ENCODE results near the gene SPAG16. TPM values are rescaled to one million over a fixed set of nuclear protein-coding genes. Genes with fewer than 3 reads are reported as not detected.
A peak's percentile ranks its signal among the peaks of the same experiment; 100 is the strongest.
"Not testable (repeated sequence)": the region's sequence is repeated elsewhere in the genome, so short reads cannot be mapped to it uniquely, and the experiment has no call there.

SPAG16 gene
- total and polyA plus RNA-seq, 8 donors = 11.1 to 47.4 (median 42.3) TPM

DNA sequence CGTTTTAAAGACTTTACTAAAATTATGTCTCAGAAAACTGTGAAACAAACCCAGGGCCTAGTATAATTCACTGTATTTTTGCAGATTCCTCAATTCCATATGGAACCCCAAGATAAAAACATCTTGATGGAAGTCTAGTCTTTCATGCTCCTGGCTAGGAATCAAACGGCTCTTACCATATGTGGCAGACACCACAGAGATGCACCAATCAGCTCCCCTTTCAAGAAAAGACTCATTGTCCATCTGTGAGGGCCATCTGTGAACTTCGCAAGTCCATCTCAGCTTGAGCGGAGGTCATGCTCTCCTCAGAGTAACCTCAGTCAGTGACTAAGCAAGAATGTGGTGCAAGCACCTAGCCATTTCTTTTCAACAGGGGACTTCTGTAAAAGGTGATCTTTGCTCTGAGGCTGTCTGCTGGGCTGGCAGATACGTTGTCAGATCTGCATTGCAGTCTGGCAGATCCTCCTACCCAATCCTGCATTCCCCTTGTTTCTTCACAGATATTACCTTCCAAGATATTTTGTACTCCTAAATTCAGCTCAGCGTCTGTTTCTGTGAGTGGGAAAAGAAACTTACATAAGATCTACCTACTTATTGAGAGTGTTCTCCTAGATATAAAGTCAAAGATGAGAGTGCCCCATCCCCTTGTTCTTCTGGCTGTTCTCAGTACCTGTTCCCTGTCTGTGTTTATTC is 419.3 kb downstream of the SPAG16 start:
- no peak for ATAC-seq
- Histone ChIP-seq H3K36me3 (no peaks in the 10 kb centered on the region), H3K9me3 (peaks cover 0 to 23% of the 10 kb centered on the region in 2 donors), H3K27ac (no peak overlapping the region), H3K4me1 (no peaks in the 10 kb centered on the region), H3K4me3 (no peak overlapping the region), H3K27me3 (no peaks in the 10 kb centered on the region)
- no peak for DNase-seq
- TF ChIP-seq, protein P1, sequence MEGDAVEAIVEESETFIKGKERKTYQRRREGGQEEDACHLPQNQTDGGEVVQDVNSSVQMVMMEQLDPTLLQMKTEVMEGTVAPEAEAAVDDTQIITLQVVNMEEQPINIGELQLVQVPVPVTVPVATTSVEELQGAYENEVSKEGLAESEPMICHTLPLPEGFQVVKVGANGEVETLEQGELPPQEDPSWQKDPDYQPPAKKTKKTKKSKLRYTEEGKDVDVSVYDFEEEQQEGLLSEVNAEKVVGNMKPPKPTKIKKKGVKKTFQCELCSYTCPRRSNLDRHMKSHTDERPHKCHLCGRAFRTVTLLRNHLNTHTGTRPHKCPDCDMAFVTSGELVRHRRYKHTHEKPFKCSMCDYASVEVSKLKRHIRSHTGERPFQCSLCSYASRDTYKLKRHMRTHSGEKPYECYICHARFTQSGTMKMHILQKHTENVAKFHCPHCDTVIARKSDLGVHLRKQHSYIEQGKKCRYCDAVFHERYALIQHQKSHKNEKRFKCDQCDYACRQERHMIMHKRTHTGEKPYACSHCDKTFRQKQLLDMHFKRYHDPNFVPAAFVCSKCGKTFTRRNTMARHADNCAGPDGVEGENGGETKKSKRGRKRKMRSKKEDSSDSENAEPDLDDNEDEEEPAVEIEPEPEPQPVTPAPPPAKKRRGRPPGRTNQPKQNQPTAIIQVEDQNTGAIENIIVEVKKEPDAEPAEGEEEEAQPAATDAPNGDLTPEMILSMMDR (IDR thresholded peaks at IDR 0.05) = no peak
- intact Hi-C loops (cut with DNase I) = no loop called here

DNA sequence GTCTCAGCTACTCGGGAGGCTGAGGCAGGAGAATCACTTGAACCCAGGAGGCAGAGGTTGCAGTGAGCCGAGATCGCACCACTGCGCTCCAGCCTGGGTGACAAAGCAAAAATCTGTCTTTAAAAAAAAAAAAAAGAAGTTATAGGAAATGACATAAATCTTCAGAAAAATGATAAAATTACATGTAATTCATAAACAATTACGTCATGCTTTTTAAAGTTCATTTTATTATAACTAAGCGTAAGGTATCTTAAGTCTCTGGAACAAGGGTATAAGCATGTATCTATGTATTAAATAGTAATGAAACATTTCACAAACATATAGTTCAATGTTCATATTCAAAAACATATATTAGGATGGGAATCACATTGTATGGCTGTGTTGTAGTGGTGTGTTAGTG is 425.9 kb downstream of the SPAG16 start:
- Histone ChIP-seq H3K36me3 (no peaks in the 10 kb centered on the region), H3K27me3 (no peaks in the 10 kb centered on the region), H3K4me1 (no peaks in the 10 kb centered on the region), H3K27ac (no peak overlapping the region), H3K9me3 (no peaks in the 10 kb centered on the region), H3K4me3 (no peak overlapping the region)
- ATAC-seq (no peak), DNase-seq (no peak)
- intact Hi-C loops (cut with DNase I) = no loop called here
- TF ChIP-seq, protein P1 (IDR thresholded peaks at IDR 0.05) = no peak

DNA sequence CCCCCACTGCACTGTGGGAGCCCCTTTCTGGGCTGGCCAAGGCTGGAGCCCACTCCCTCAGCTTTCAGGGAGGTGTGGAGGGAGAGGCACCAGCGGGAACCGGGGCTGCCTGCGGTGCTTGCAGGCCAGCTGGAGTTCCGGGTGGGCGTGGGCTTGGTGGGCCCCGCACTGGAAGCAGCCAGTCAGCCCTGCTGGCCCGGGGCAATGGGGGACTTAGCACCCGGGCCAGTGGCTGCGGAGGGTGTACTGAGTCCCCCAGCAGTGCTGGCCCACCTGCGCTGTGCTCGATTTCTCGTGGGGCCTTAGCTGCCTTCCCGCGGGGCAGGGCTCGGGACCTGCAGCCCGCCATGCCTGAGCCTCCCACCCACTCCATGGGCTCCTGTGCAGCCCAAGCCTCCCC is 434.1 kb downstream of the SPAG16 start:
- H3K27me3 ChIP-seq; H3K27ac ChIP-seq; H3K4me1 ChIP-seq; H3K36me3 ChIP-seq; ATAC-seq; intact Hi-C loops (cut with DNase I); H3K4me3 ChIP-seq: not testable (repeated sequence)
- peak in 1 of 4 donors; percentile 35 for DNase-seq
- H3K9me3 ChIP-seq = peaks cover 0 to 13% of the 10 kb centered on the region in 2 donors

DNA sequence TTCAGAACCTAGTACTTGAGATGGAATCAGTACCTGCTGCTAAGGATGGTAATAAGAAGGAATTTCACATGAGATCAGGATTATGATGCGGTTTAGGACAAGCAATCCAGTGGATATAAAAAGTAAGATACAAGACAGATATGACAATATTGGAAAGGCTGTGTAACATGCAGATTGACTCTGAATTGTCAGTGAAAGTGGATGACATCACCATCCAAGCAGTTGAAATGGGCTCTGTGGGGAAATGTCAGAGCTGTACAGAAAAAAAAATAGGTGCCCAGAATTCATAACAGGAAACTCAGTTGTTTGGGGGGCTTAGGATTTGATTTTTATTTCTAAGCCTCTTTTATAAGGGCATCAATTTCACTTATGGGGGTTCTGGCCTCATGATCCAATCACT is 438.3 kb downstream of the SPAG16 start:
- TF ChIP-seq, protein P1 (IDR thresholded peaks at IDR 0.05) = no peak
- H3K27me3 ChIP-seq = no peaks in the 10 kb centered on the region

DNA sequence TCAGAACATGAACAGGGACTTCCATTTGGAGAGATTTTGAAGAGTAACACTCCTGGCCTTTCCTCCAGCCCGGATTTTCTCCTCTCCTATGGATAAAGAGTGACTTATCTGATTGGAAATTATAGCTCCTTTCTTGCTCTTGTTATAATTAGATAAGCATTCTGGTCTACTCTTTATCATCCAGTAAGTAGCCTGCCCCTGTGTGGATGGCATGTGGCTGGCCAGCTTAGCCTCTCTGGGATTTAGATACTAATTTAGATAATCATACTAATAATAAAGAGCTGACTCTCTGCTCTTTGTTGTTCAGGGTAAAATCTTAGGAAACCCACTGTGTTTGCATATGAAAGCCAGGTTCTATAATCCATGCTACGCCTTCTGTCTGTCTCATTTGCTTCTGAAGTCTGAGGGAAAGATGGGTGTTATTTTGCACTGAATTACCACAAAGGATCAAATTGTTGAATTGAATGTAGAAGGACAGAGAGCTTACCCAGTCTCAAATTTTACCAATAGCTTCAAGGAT is 438.8 kb downstream of the SPAG16 start:
- no peak for DNase-seq
- Histone ChIP-seq H3K36me3 (no peaks in the 10 kb centered on the region), H3K27me3 (no peaks in the 10 kb centered on the region), H3K27ac (no peak overlapping the region), H3K4me1 (no peaks in the 10 kb centered on the region), H3K4me3 (no peak overlapping the region), H3K9me3 (peaks cover 0 to 13% of the 10 kb centered on the region in 2 donors)
- TF ChIP-seq, protein P1 (IDR thresholded peaks at IDR 0.05) = no peak
- intact Hi-C loops (cut with DNase I) = no loop called here
- ATAC-seq = no peak

More for the DNA sequence above, 438.3 kb downstream of the SPAG16 start:
- Histone ChIP-seq H3K9me3 (peaks cover 0 to 13% of the 10 kb centered on the region in 2 donors), H3K36me3 (no peaks in the 10 kb centered on the region), H3K27ac (no peak overlapping the region), H3K4me1 (no peaks in the 10 kb centered on the region), H3K4me3 (no peak overlapping the region)
- intact Hi-C loops (cut with DNase I) = no loop called here
- ATAC-seq (no peak), DNase-seq (no peak)
